Measurements from ENCODE around the gene PHACTR1.

Gene PHACTR1

GRCh38 chr6:13331516-13332348, 615.2 kb downstream of the PHACTR1 start:
- Histone ChIP-seq H3K4me3 (replicated peaks; ENCODE audit: insufficient read depth, low read length) (no peak overlapping the region), H3K27me3 (ENCODE audit: insufficient read depth, poor library complexity, severe bottlenecking) (no peaks in the 10 kb centered on the region), H3K27ac (replicated peaks) (no peak overlapping the region)
- no peak for DNase-seq (ENCODE audit: low read depth in 1 of 2, low spot score in 1 of 2)
- no peak for TF ChIP-seq POLR2AphosphoS5 (IDR thresholded peaks at IDR 0.05; ENCODE audit: low read depth)
- peak; percentile 42 for TF ChIP-seq CTCF (IDR thresholded peaks at IDR 0.05; ENCODE audit: insufficient read depth, low read length)

- Histone ChIP-seq H3K4me3 (replicated peaks; ENCODE audit: insufficient read depth, low read length) (no peak overlapping the region), H3K27me3 (ENCODE audit: insufficient read depth, poor library complexity, severe bottlenecking) (no peaks in the 10 kb centered on the region), H3K27ac (replicated peaks) (no peak overlapping the region)
- no peak for DNase-seq (ENCODE audit: low read depth in 1 of 2, low spot score in 1 of 2)
- TF ChIP-seq POLR2AphosphoS5 (IDR thresholded peaks at IDR 0.05; ENCODE audit: low read depth) (no peak), SPI1 (IDR thresholded peaks at IDR 0.05; ENCODE audit: borderline replicate concordance, low read depth) (no peak), REST (IDR thresholded peaks at IDR 0.05; ENCODE audit: insufficient replicate concordance, low read depth) (no peak), GABPA (IDR thresholded peaks at IDR 0.05; ENCODE audit: low read depth) (no peak), CTCF (IDR thresholded peaks at IDR 0.05; ENCODE audit: insufficient read depth, low read length) (no peak)
Observed at GRCh38 chr6:13332349-13332706, 615.8 kb downstream of the PHACTR1 start.

GRCh38 chr6:13334953-13335352, 618.4 kb downstream of the PHACTR1 start:
- Histone ChIP-seq H3K27ac (replicated peaks) (no peak overlapping the region), H3K4me3 (replicated peaks; ENCODE audit: insufficient read depth, low read length) (no peak overlapping the region), H3K27me3 (ENCODE audit: insufficient read depth, poor library complexity, severe bottlenecking) (no peaks in the 10 kb centered on the region)
- no peak for DNase-seq (ENCODE audit: low read depth in 1 of 2, low spot score in 1 of 2)
- no peak for TF ChIP-seq GABPA (IDR thresholded peaks at IDR 0.05; ENCODE audit: low read depth)
- TF ChIP-seq REST (IDR thresholded peaks at IDR 0.05; ENCODE audit: insufficient replicate concordance, low read depth), result no peak
- TF ChIP-seq SPI1 (IDR thresholded peaks at IDR 0.05; ENCODE audit: borderline replicate concordance, low read depth), result no peak
- no peak for TF ChIP-seq POLR2AphosphoS5 (IDR thresholded peaks at IDR 0.05; ENCODE audit: low read depth)
- no peak for TF ChIP-seq CTCF (IDR thresholded peaks at IDR 0.05; ENCODE audit: insufficient read depth, low read length)

- peak; percentile 73 to 82 for DNase-seq (ENCODE audit: low read depth in 1 of 2, low spot score in 1 of 2)
- no peak overlapping the region for H3K27ac ChIP-seq (replicated peaks)
- H3K4me3 ChIP-seq (replicated peaks; ENCODE audit: insufficient read depth, low read length), result no peak overlapping the region
- H3K27me3 ChIP-seq (ENCODE audit: insufficient read depth, poor library complexity, severe bottlenecking), result no peaks in the 10 kb centered on the region
- peak; percentile 88 for TF ChIP-seq CTCF (IDR thresholded peaks at IDR 0.05; ENCODE audit: insufficient read depth, low read length)
- TF ChIP-seq REST (IDR thresholded peaks at IDR 0.05; ENCODE audit: insufficient replicate concordance, low read depth), result no peak
Observed at GRCh38 chr6:13336553-13336952, 620.0 kb downstream of the PHACTR1 start.
